SH-SY5Y (cell line): ENCODE data around the gene S100Z.

Experiments
- GATA2 ChIP-seq: IDR thresholded peaks from 2 replicates; pipeline ENCODE4 v1.6.1; 2011; ENCODE audit warnings: mild to moderate bottlenecking, low read depth, low read length
- GATA3 ChIP-seq: IDR thresholded peaks from 2 replicates; pipeline ENCODE4 v1.6.1; 2011; ENCODE audit warnings: low read depth, mild to moderate bottlenecking, low read length, moderate library complexity

S100Z gene

GRCh38 chr5:76818844-76819831, 30.7 kb upstream of the S100Z start, which contains the start of gene F2RL1:
TSS of gene F2RL1 (plus strand) at chr5:76819030. CDS start at chr5:76819183, 153 bp downstream.
- no peak for TF ChIP-seq GATA2
- TF ChIP-seq GATA3, result no peak

- TF ChIP-seq GATA3 (no peak), GATA2 (no peak)
These were observed 29.8 kb upstream of the S100Z start for GRCh38 chr5:76819851-76820525.

GRCh38 chr5:76820526-76820890, 29.3 kb upstream of the S100Z start:
- TF ChIP-seq GATA2, result no peak
- no peak for TF ChIP-seq GATA3

GRCh38 chr5:76821136-76821535, 28.7 kb upstream of the S100Z start:
- no peak for TF ChIP-seq GATA3

- TF ChIP-seq GATA2 (no peak), GATA3 (no peak)
These were observed 18.7 kb upstream of the S100Z start for GRCh38 chr5:76831110-76831452.

- TF ChIP-seq GATA3 (no peak), GATA2 (no peak)
These were observed 13.6 kb upstream of the S100Z start for GRCh38 chr5:76836181-76836580.

- TF ChIP-seq GATA3, result no peak
- TF ChIP-seq GATA2, result no peak
These were observed 13.2 kb upstream of the S100Z start for GRCh38 chr5:76836585-76836984.

GRCh38 chr5:76838481-76839261, 11.1 kb upstream of the S100Z start:
- no peak for TF ChIP-seq GATA2
- TF ChIP-seq GATA3, result no peak

GRCh38 chr5:76841361-76841760, 8.5 kb upstream of the S100Z start:
- TF ChIP-seq GATA2, result no peak
- no peak for TF ChIP-seq GATA3

GRCh38 chr5:76845890-76846289, 3.9 kb upstream of the S100Z start:
- TF ChIP-seq GATA3 (no peak), GATA2 (no peak)

GRCh38 chr5:76850543-76851145, 830 bp downstream of the S100Z start:
- TF ChIP-seq GATA3 (no peak), GATA2 (no peak)

- no peak for TF ChIP-seq GATA2
- no peak for TF ChIP-seq GATA3
These were observed 2.0 kb downstream of the S100Z start for GRCh38 chr5:76851728-76852369.

- TF ChIP-seq GATA2 (no peak), GATA3 (no peak)
These were observed 3.0 kb downstream of the S100Z start for GRCh38 chr5:76852772-76853171.

- TF ChIP-seq GATA3 (no peak), GATA2 (no peak)
These were observed 4.8 kb downstream of the S100Z start for GRCh38 chr5:76854644-76855043.
